KMS-11 (cell line): ENCODE data around the gene CACHD1.

Experiments
- H2AFZ ChIP-seq: fragments of 200-600 bp; sonication (generic); 2 replicates; pipeline ENCODE4 v1.6.1; 2016; ENCODE audit warnings: antibody characterized with exemption, mixed run types, low read depth
- H3K27ac ChIP-seq: fragments of 200-600 bp; sonication (generic); 2 replicates; pipeline ENCODE4 v1.6.1; 2016; ENCODE audit warnings: mild to moderate bottlenecking, mixed run types
- H3K27me3 ChIP-seq: fragments of 200-600 bp; sonication (generic); 2 replicates; pipeline ENCODE4 v1.6.1; 2017; ENCODE audit warnings: mild to moderate bottlenecking, low read depth, mixed run types, moderate library complexity; ENCODE audit not compliant: insufficient read depth
- H3K36me3 ChIP-seq: fragments of 200-600 bp; sonication (generic); 2 replicates; pipeline ENCODE4 v1.6.1; 2017; ENCODE audit warnings: mild to moderate bottlenecking, mixed run types; ENCODE audit not compliant: insufficient read depth
- H3K4me1 ChIP-seq: fragments of 200-600 bp; sonication (generic); 2 replicates; pipeline ENCODE4 v1.6.1; 2016; ENCODE audit warnings: mild to moderate bottlenecking, low read depth, mixed run types; ENCODE audit not compliant: poor library complexity, severe bottlenecking
- H3K4me2 ChIP-seq: fragments of 200-600 bp; sonication (generic); 2 replicates; pipeline ENCODE4 v1.7.0; 2016; ENCODE audit warnings: mild to moderate bottlenecking, mixed run types
- H3K4me3 ChIP-seq: fragments of 200-600 bp; sonication (generic); IDR thresholded peaks from 2 replicates; pipeline ENCODE4 v1.6.1; 2017; ENCODE audit warnings: low read depth, low read length, mixed read lengths; ENCODE audit not compliant: insufficient read depth
- H3K79me2 ChIP-seq: fragments of 200-600 bp; sonication (generic); 2 replicates; pipeline ENCODE4 v1.6.1; 2016; ENCODE audit warnings: low read depth, mixed run types; ENCODE audit not compliant: insufficient read depth
- H3K9ac ChIP-seq: fragments of 200-600 bp; sonication (generic); 2 replicates; pipeline ENCODE4 v1.6.1; 2016; ENCODE audit warnings: mild to moderate bottlenecking, mixed run types
- H4K20me1 ChIP-seq: fragments of 200-600 bp; sonication (generic); 2 replicates; pipeline ENCODE4 v1.6.1; 2016; ENCODE audit warnings: mild to moderate bottlenecking, mixed run types; ENCODE audit not compliant: insufficient read depth
- CTCF ChIP-seq: fragments of 200-600 bp; sonication (generic); conservative IDR thresholded peaks from 2 replicates; pipeline ENCODE4 v1.6.1; 2017; ENCODE audit warnings: low read depth, mild to moderate bottlenecking, antibody characterized with exemption, low read length, moderate library complexity, mixed read lengths

The CACHD1 gene

GRCh38 chr1:64476251-64476952 lies 6.5 kb downstream of the CACHD1 start:
- no peak overlapping the region for H3K4me3 ChIP-seq
- H3K36me3 ChIP-seq: no peaks in the 10 kb centered on the region
- no peak overlapping the region for H2AFZ ChIP-seq
- H3K79me2 ChIP-seq: no peaks in the 10 kb centered on the region
- no peak for TF ChIP-seq CTCF
- no peak overlapping the region for H3K9ac ChIP-seq
- H3K27ac ChIP-seq: no peak overlapping the region
- no peak overlapping the region for H3K4me2 ChIP-seq
- H3K4me1 ChIP-seq: no peaks in the 10 kb centered on the region
- no peaks in the 10 kb centered on the region for H3K27me3 ChIP-seq
- no peaks in the 10 kb centered on the region for H4K20me1 ChIP-seq

GRCh38 chr1:64478594-64479470 lies 8.9 kb downstream of the CACHD1 start:
- Histone ChIP-seq H3K4me2 (no peak overlapping the region), H3K27ac (no peak overlapping the region), H3K36me3 (no peaks in the 10 kb centered on the region), H3K9ac (no peak overlapping the region), H3K4me1 (no peaks in the 10 kb centered on the region), H3K4me3 (no peak overlapping the region), H4K20me1 (no peaks in the 10 kb centered on the region), H2AFZ (no peak overlapping the region), H3K79me2 (no peaks in the 10 kb centered on the region), H3K27me3 (no peaks in the 10 kb centered on the region)
- TF ChIP-seq CTCF: no peak

GRCh38 chr1:64479874-64480273 lies 9.9 kb downstream of the CACHD1 start:
- H3K79me2 ChIP-seq: no peaks in the 10 kb centered on the region
- H3K27ac ChIP-seq: no peak overlapping the region
- H3K9ac ChIP-seq: no peak overlapping the region
- H4K20me1 ChIP-seq: no peaks in the 10 kb centered on the region
- no peaks in the 10 kb centered on the region for H3K36me3 ChIP-seq
- H3K4me1 ChIP-seq: no peaks in the 10 kb centered on the region
- TF ChIP-seq CTCF: no peak
- no peak overlapping the region for H3K4me2 ChIP-seq
- no peaks in the 10 kb centered on the region for H3K27me3 ChIP-seq
- H2AFZ ChIP-seq: no peak overlapping the region
- no peak overlapping the region for H3K4me3 ChIP-seq

- Histone ChIP-seq H3K27ac (no peak overlapping the region), H4K20me1 (no peaks in the 10 kb centered on the region)
These were observed 11.3 kb downstream of the CACHD1 start for GRCh38 chr1:64480999-64481772.

More at GRCh38 chr1:64480999-64481772, 11.3 kb downstream of the CACHD1 start:
- Histone ChIP-seq H3K4me2 (no peak overlapping the region), H3K9ac (no peak overlapping the region), H3K4me1 (no peaks in the 10 kb centered on the region), H3K27me3 (no peaks in the 10 kb centered on the region), H3K4me3 (no peak overlapping the region), H3K36me3 (no peaks in the 10 kb centered on the region), H3K79me2 (no peaks in the 10 kb centered on the region), H2AFZ (no peak overlapping the region)
- no peak for TF ChIP-seq CTCF
